ENCODE data around the gene EPHA7. TPM values are rescaled to one million over a fixed set of nuclear protein-coding genes. Genes with fewer than 3 reads are reported as not detected.

Gene EPHA7
- total RNA-seq, 2 experiments from 2014 or later = not detected

DNA sequence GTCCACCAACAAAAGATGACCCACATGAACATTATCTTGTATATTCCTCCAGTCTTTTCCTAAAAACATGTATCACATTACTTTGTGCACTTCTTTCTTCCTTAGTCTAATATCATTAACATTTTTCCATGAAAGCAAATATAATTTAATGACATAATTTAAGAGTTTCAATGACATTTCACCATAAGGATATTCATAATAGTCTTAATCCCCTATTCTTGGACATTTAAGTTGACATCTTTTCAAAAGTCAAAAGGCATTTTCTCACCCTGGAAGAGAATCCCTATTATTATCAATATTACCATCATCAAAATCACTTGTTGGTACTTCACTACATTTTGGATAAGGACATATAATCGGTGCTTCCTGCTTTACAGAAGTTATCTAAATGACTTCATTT lies 31.3 kb downstream of the EPHA7 start:
- Mint-ChIP-seq H3K4me1 (ENCODE audit: low read depth) (no peaks in the 10 kb centered on the region), H3K27me3 (no peaks in the 10 kb centered on the region), H3K36me3 (ENCODE audit: low read depth) (no peaks in the 10 kb centered on the region), H3K4me3 (no peak overlapping the region), H3K27ac (no peak overlapping the region), H3K9me3 (peaks cover 6% of the 10 kb centered on the region)
- TF ChIP-seq, protein P1, sequence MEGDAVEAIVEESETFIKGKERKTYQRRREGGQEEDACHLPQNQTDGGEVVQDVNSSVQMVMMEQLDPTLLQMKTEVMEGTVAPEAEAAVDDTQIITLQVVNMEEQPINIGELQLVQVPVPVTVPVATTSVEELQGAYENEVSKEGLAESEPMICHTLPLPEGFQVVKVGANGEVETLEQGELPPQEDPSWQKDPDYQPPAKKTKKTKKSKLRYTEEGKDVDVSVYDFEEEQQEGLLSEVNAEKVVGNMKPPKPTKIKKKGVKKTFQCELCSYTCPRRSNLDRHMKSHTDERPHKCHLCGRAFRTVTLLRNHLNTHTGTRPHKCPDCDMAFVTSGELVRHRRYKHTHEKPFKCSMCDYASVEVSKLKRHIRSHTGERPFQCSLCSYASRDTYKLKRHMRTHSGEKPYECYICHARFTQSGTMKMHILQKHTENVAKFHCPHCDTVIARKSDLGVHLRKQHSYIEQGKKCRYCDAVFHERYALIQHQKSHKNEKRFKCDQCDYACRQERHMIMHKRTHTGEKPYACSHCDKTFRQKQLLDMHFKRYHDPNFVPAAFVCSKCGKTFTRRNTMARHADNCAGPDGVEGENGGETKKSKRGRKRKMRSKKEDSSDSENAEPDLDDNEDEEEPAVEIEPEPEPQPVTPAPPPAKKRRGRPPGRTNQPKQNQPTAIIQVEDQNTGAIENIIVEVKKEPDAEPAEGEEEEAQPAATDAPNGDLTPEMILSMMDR (IDR thresholded peaks at IDR 0.05) = no peak
- Histone ChIP-seq H3K36me3 (ENCODE audit: insufficient read depth, low read length) (no peaks in the 10 kb centered on the region), H3K27me3 (ENCODE audit: control insufficient read depth in 1 of 2, insufficient read depth in 2 of 2, low read length in 2 of 2) (no peaks in the 10 kb centered on the region), H3K4me3 (ENCODE audit: low read length) (no peak overlapping the region), H3K4me1 (ENCODE audit: insufficient read depth, low read length) (no peaks in the 10 kb centered on the region), H3K27ac (ENCODE audit: low read depth in 1 of 2, low read length in 2 of 2) (no peak overlapping the region), H3K9me3 (ENCODE audit: control insufficient read depth in 1 of 2, insufficient read depth in 1 of 2, low read length in 2 of 2) (no peaks in the 10 kb centered on the region)
- intact Hi-C loops (cut with DNase I, micrococcal nuclease) = no loop called here
- POLR2A ChIA-PET = no interaction called here
- CTCF ChIA-PET = no interaction called here
- DNase-seq = no peak
- no peak for ATAC-seq (ENCODE audit: poor library complexity)

DNA sequence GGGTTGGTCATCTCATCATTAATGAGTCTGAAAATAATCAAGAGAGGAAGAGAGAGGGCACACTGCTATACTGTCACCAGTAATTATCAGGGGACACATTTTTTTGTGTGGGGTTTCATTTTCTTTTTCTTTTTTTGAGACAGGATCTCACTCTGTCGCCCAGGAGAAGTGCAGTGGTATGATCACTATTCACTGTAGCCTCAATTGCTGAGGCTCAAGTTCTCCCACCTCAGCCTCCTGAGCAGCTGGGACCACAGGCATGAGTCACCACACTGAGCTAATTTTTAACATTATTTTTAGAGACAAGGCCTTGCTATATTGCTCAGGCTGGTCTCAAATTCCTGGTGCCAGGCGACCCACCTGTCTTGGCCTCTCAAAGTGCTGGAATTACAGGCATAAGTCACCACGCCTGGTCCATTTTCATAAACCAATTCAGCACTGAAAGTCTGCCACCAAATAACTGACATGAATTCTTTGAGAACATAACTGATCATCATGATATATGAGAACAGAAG lies 43.3 kb downstream of the EPHA7 start:
- Mint-ChIP-seq H3K27me3 (no peaks in the 10 kb centered on the region), H3K9me3 (peaks cover 8% of the 10 kb centered on the region), H3K4me3 (no peak overlapping the region), H3K4me1 (ENCODE audit: low read depth) (no peaks in the 10 kb centered on the region), H3K36me3 (ENCODE audit: low read depth) (no peaks in the 10 kb centered on the region), H3K27ac (no peak overlapping the region)
- intact Hi-C loops (cut with DNase I, micrococcal nuclease) = no loop called here
- Histone ChIP-seq H3K27me3 (ENCODE audit: control insufficient read depth in 1 of 2, insufficient read depth in 2 of 2, low read length in 2 of 2) (no peaks in the 10 kb centered on the region), H3K4me3 (ENCODE audit: low read length) (no peak overlapping the region), H3K4me1 (ENCODE audit: insufficient read depth, low read length) (no peaks in the 10 kb centered on the region), H3K27ac (ENCODE audit: low read depth in 1 of 2, low read length in 2 of 2) (no peak overlapping the region), H3K36me3 (ENCODE audit: insufficient read depth, low read length) (no peaks in the 10 kb centered on the region), H3K9me3 (ENCODE audit: control insufficient read depth in 1 of 2, insufficient read depth in 1 of 2, low read length in 2 of 2) (peaks cover 0 to 3% of the 10 kb centered on the region in 2 experiments)
- DNase-seq = no peak
- TF ChIP-seq, protein P1 (IDR thresholded peaks at IDR 0.05) = no peak
- CTCF ChIA-PET = no interaction called here
- ATAC-seq (ENCODE audit: poor library complexity) = no peak
- POLR2A ChIA-PET = no interaction called here

DNA sequence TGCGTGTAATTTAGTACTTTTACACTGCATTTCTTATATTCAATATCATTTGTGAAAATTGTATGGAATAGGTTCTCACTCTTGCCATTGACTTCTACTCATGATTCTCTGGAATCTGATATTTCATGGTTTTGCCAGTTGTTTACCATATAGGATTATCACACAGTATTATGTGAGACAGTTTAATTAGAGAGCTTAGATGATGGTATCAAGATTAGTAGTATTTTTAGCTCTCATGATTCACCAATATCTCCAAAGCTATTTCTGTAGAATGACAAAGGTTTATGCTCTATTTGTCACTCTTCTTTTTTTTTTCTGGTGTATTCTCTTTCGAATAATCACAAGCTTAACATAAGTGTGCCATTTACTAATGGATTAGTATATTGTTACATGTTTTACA lies 45.9 kb downstream of the EPHA7 start:
- H3K4me3 Mint-ChIP-seq = no peak overlapping the region
- POLR2A ChIA-PET = no interaction called here

More for the DNA sequence above, 45.9 kb downstream of the EPHA7 start:
- no peak overlapping the region for H3K27ac Mint-ChIP-seq
- CTCF ChIA-PET = no interaction called here
- no peak overlapping the region for H3K27ac ChIP-seq (ENCODE audit: low read depth in 1 of 2, low read length in 2 of 2)
- H3K27me3 Mint-ChIP-seq = no peaks in the 10 kb centered on the region
- H3K9me3 ChIP-seq (ENCODE audit: control insufficient read depth in 1 of 2, insufficient read depth in 1 of 2, low read length in 2 of 2) = peaks cover 0 to 7% of the 10 kb centered on the region in 2 experiments
- no peak overlapping the region for H3K4me3 ChIP-seq (ENCODE audit: low read length)
- TF ChIP-seq, protein P1 (IDR thresholded peaks at IDR 0.05) = no peak
- no peaks in the 10 kb centered on the region for H3K27me3 ChIP-seq (ENCODE audit: control insufficient read depth in 1 of 2, insufficient read depth in 2 of 2, low read length in 2 of 2)
- no peaks in the 10 kb centered on the region for H3K36me3 ChIP-seq (ENCODE audit: insufficient read depth, low read length)
- no peak for ATAC-seq (ENCODE audit: poor library complexity)
- DNase-seq = no peak
- no peaks in the 10 kb centered on the region for H3K4me1 Mint-ChIP-seq (ENCODE audit: low read depth)
- no peaks in the 10 kb centered on the region for H3K36me3 Mint-ChIP-seq (ENCODE audit: low read depth)
- H3K9me3 Mint-ChIP-seq = peaks cover 8% of the 10 kb centered on the region
- no peaks in the 10 kb centered on the region for H3K4me1 ChIP-seq (ENCODE audit: insufficient read depth, low read length)
- intact Hi-C loops (cut with DNase I, micrococcal nuclease) = no loop called here

Data from CD4-positive, alpha-beta T cell (primary cell).